ENCODE measurements around the gene TGFB3. TPM values are rescaled to one million over a fixed set of nuclear protein-coding genes. Genes with fewer than 3 reads are reported as not detected.

TGFB3 gene
- total RNA-seq, 1 experiment from 2014 or later, result 1.7 TPM

- CTCF ChIA-PET, result interaction anchor here (1.0 kb wide), 1 partner anchor 32 kb away, joined by 4 read pairs; no protein-coding TSS in a partner anchor
Measured at GRCh38 chr14:75946785-75947184, 35.0 kb downstream of the TGFB3 start.

More at GRCh38 chr14:75946785-75947184, 35.0 kb downstream of the TGFB3 start:
- H3K27me3 Mint-ChIP-seq (ENCODE audit: low read depth), result no peaks in the 10 kb centered on the region
- peaks cover 2% of the 10 kb centered on the region; the same call in 1 of the 2 replicates for H3K9me3 Mint-ChIP-seq
- H3K36me3 Mint-ChIP-seq, result peaks cover 1% of the 10 kb centered on the region; the same call in 1 of the 2 replicates
- POLR2A ChIA-PET, result no interaction called here
- H3K4me3 Mint-ChIP-seq, result no peak overlapping the region
- no peak for TF ChIP-seq ZNF121 (CRISPR knock-in tag; IDR thresholded peaks at IDR 0.05)
- no peak for TF ChIP-seq ZNF512 (CRISPR knock-in tag; IDR thresholded peaks at IDR 0.05; ENCODE audit: borderline replicate concordance)
- TF ChIP-seq SP1 (CRISPR knock-in tag; conservative IDR thresholded peaks at IDR 0.05), result no peak
- TF ChIP-seq FOXP4 (CRISPR knock-in tag; IDR thresholded peaks at IDR 0.05), result no peak
- no peak for TF ChIP-seq PREB (CRISPR knock-in tag; IDR thresholded peaks at IDR 0.05; ENCODE audit: borderline replicate concordance)
- TF ChIP-seq JUN (CRISPR knock-in tag; IDR thresholded peaks at IDR 0.05), result no peak
- no peak for TF ChIP-seq GTF2I (CRISPR knock-in tag; conservative IDR thresholded peaks at IDR 0.05)
- no peak for TF ChIP-seq FOXP1 (CRISPR knock-in tag; IDR thresholded peaks at IDR 0.05; ENCODE audit: borderline replicate concordance)
- TF ChIP-seq SMAD3 (CRISPR knock-in tag; IDR thresholded peaks at IDR 0.05; ENCODE audit: borderline replicate concordance), result no peak
- no peak for TF ChIP-seq CDX4 (CRISPR knock-in tag; IDR thresholded peaks at IDR 0.05; ENCODE audit: borderline replicate concordance)
- TF ChIP-seq KAT7 (CRISPR knock-in tag; IDR thresholded peaks at IDR 0.05; ENCODE audit: borderline replicate concordance), result no peak
- TF ChIP-seq ZBTB21 (CRISPR knock-in tag; IDR thresholded peaks at IDR 0.05; ENCODE audit: borderline replicate concordance), result no peak
- TF ChIP-seq GABPB1 (CRISPR knock-in tag; IDR thresholded peaks at IDR 0.05), result no peak
- no peak for TF ChIP-seq IRF1 (CRISPR knock-in tag; IDR thresholded peaks at IDR 0.05)
- TF ChIP-seq ETV6 (CRISPR knock-in tag; IDR thresholded peaks at IDR 0.05), result no peak
- TF ChIP-seq USF2 (CRISPR knock-in tag; IDR thresholded peaks at IDR 0.05), result no peak
- no peak for TF ChIP-seq TEAD1 (CRISPR knock-in tag; IDR thresholded peaks at IDR 0.05)
- no peak for TF ChIP-seq NR3C1 (CRISPR knock-in tag; conservative IDR thresholded peaks at IDR 0.05; ENCODE audit: low read depth)
- TF ChIP-seq ELF4 (CRISPR knock-in tag; IDR thresholded peaks at IDR 0.05; ENCODE audit: low read depth), result no peak
- DNase-seq (ENCODE audit: low spot score) (no peak), ATAC-seq (no peak)
- no peak overlapping the region for H3K27ac Mint-ChIP-seq
- peaks cover 4% of the 10 kb centered on the region for H3K4me1 Mint-ChIP-seq

Measured in WTC11 (cell line).